T-helper 22 cell (primary cell): Measurements from ENCODE around the gene NEUROG2.
"Not testable (repeated sequence)": the region's sequence is repeated elsewhere in the genome, so short reads cannot be mapped to it uniquely, and the experiment has no call there.

ENCODE experiments used
- DNase-seq: peaks from one replicate; pipeline ENCODE4 v3.0.0-alpha.2; 2020; ENCODE audit warnings: low read depth

NEUROG2 gene

GRCh38 chr4:112490808-112491207, 25.2 kb downstream of the NEUROG2 start:
- DNase-seq: not testable (repeated sequence)

DNA sequence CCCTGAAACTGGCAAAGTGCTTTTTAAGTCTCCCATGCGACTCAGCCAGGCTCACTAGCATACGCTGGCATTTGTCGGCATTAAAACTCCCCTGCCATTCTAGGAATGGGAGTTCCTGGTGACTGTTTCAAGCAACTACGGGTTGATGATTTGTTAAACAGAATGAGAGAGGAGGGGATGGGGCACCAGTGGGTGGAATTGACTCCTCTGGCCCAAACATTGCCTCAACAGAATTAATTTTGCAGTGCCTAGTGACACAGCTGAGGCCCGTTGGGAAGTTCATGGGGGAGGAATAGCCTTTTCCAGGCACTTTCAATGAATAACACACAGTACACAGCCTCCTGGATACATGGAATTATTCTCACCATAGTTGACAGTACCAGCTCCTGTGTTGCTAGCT, 30.1 kb downstream of the NEUROG2 start:
- DNase-seq: no peak

DNA sequence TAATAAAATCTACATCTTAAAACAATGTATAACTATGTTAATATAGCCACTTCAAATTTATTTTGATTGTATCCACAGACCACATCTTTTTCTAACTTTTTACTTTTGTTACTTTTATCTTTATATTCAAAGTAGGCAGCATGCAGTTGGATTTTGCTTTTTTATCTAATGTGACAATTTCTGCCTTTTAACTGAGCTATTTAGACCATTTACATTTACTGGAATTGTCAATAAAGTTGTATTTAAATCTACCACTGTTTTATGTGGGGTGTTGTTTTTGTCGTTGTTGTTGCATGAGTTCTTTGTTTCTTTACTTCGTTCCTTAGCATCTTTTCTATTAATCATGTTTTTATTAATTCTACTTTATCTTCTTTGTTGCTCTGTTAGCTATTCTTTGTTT, 42.0 kb downstream of the NEUROG2 start:
- DNase-seq: no peak

- DNase-seq: no peak
Measured at GRCh38 chr4:112472318-112472717, 43.7 kb downstream of the NEUROG2 start.
